ENCODE measurements around the gene BIK. TPM values are rescaled to one million over a fixed set of nuclear protein-coding genes. Genes with fewer than 3 reads are reported as not detected.

The BIK gene
- total RNA-seq, 1 experiment from 2014 or later = 2.0 TPM

- no peak for DNase-seq (ENCODE audit: low spot score)
- no peak overlapping the region for H3K4me3 ChIP-seq (ENCODE audit: low read depth, low read length, poor library complexity, severe bottlenecking)
- intact Hi-C loops (cut with micrococcal nuclease; ENCODE audit: unreplicated experiment) = no loop called here
- no peaks in the 10 kb centered on the region for H3K27me3 ChIP-seq (replicated peaks; ENCODE audit: insufficient read depth, low read depth, low read length, poor library complexity)
- BruUV-seq (replicated peaks) = no TSS peak
- H3K27ac ChIP-seq (ENCODE audit: low read depth, low read length, poor library complexity, severe bottlenecking) = no peak overlapping the region
- TF ChIP-seq EZH2 (IDR thresholded peaks at IDR 0.05; ENCODE audit: borderline replicate concordance, low read depth, low read length, poor library complexity, severe bottlenecking) (no peak), CTCF (conservative IDR thresholded peaks at IDR 0.05; ENCODE audit: low read depth, low read length) (no peak)
- no peaks in the 10 kb centered on the region for H3K4me1 ChIP-seq (ENCODE audit: insufficient read depth, low read length, poor library complexity, severe bottlenecking)
- ChIA-PET POLR2A (ENCODE audit: low non-redundant PET) (no interaction called here), CTCF (no interaction called here)
- no peaks in the 10 kb centered on the region for H3K9me3 ChIP-seq (ENCODE audit: low read depth, low read length, poor library complexity, severe bottlenecking)
- no peaks in the 10 kb centered on the region for H3K36me3 ChIP-seq (ENCODE audit: insufficient read depth, low read length, poor library complexity, severe bottlenecking)
Observed at GRCh38 chr22:43080616-43081015, 29.9 kb upstream of the BIK start.

GRCh38 chr22:43081968-43082367 lies 28.6 kb upstream of the BIK start:
- H3K9me3 ChIP-seq (ENCODE audit: low read depth, low read length, poor library complexity, severe bottlenecking) = no peaks in the 10 kb centered on the region
- CTCF ChIA-PET = no interaction called here
- no peak for DNase-seq (ENCODE audit: low spot score)
- intact Hi-C loops (cut with micrococcal nuclease; ENCODE audit: unreplicated experiment) = no loop called here
- no TSS peak for BruUV-seq (replicated peaks)
- no peak overlapping the region for H3K4me3 ChIP-seq (ENCODE audit: low read depth, low read length, poor library complexity, severe bottlenecking)
- no peaks in the 10 kb centered on the region for H3K27me3 ChIP-seq (replicated peaks; ENCODE audit: insufficient read depth, low read depth, low read length, poor library complexity)
- H3K36me3 ChIP-seq (ENCODE audit: insufficient read depth, low read length, poor library complexity, severe bottlenecking) = no peaks in the 10 kb centered on the region
- POLR2A ChIA-PET (ENCODE audit: low non-redundant PET) = no interaction called here
- TF ChIP-seq EZH2 (IDR thresholded peaks at IDR 0.05; ENCODE audit: borderline replicate concordance, low read depth, low read length, poor library complexity, severe bottlenecking) (no peak), CTCF (conservative IDR thresholded peaks at IDR 0.05; ENCODE audit: low read depth, low read length) (no peak)
- H3K27ac ChIP-seq (ENCODE audit: low read depth, low read length, poor library complexity, severe bottlenecking) = no peak overlapping the region
- H3K4me1 ChIP-seq (ENCODE audit: insufficient read depth, low read length, poor library complexity, severe bottlenecking) = no peaks in the 10 kb centered on the region

GRCh38 chr22:43085658-43086606 lies 24.6 kb upstream of the BIK start:
- no peaks in the 10 kb centered on the region for H3K4me1 ChIP-seq (ENCODE audit: insufficient read depth, low read length, poor library complexity, severe bottlenecking)
- intact Hi-C loops (cut with micrococcal nuclease; ENCODE audit: unreplicated experiment) = no loop called here
- H3K36me3 ChIP-seq (ENCODE audit: insufficient read depth, low read length, poor library complexity, severe bottlenecking) = no peaks in the 10 kb centered on the region
- no peak overlapping the region for H3K27ac ChIP-seq (ENCODE audit: low read depth, low read length, poor library complexity, severe bottlenecking)
- no peak overlapping the region for H3K4me3 ChIP-seq (ENCODE audit: low read depth, low read length, poor library complexity, severe bottlenecking)
- no TSS peak for BruUV-seq (replicated peaks)
- TF ChIP-seq CTCF (conservative IDR thresholded peaks at IDR 0.05; ENCODE audit: low read depth, low read length) (no peak), EZH2 (IDR thresholded peaks at IDR 0.05; ENCODE audit: borderline replicate concordance, low read depth, low read length, poor library complexity, severe bottlenecking) (no peak)
- ChIA-PET POLR2A (ENCODE audit: low non-redundant PET) (no interaction called here), CTCF (no interaction called here)
- DNase-seq (ENCODE audit: low spot score) = no peak
- no peaks in the 10 kb centered on the region for H3K27me3 ChIP-seq (replicated peaks; ENCODE audit: insufficient read depth, low read depth, low read length, poor library complexity)
- no peaks in the 10 kb centered on the region for H3K9me3 ChIP-seq (ENCODE audit: low read depth, low read length, poor library complexity, severe bottlenecking)
